GM18519 (cell line): ENCODE results near the gene PATL2.
"Not testable (repeated sequence)": the region's sequence is repeated elsewhere in the genome, so short reads cannot be mapped to it uniquely, and the experiment has no call there.

Experiments used
- ATAC-seq: cut with Tn5 transposase; IDR thresholded peaks from one replicate; pipeline ENCODE4 v1.9.1; 2021; ENCODE audit warnings: mild to moderate bottlenecking, moderate library complexity; ENCODE audit not compliant: unreplicated experiment, low FRiP score

The PATL2 gene

DNA sequence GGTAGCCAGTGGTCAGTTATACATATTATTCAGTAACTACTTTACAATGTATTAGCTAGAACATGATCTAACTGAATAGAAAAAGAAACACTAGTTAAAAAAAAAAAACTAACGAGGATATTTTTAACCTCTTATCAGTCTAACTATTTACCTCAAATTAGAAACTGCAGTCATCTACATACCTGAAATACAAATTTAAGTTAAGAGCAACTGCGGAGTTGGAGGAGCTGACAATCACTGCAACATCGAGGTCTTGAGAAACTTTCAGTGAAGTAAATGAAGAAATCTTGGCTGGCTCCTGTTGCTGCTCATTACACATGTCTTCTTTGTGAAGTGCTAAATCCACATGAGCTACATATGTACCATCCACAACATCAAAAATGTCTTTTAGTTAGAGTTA is 54.2 kb downstream of the PATL2 start:
- no peak for ATAC-seq

DNA sequence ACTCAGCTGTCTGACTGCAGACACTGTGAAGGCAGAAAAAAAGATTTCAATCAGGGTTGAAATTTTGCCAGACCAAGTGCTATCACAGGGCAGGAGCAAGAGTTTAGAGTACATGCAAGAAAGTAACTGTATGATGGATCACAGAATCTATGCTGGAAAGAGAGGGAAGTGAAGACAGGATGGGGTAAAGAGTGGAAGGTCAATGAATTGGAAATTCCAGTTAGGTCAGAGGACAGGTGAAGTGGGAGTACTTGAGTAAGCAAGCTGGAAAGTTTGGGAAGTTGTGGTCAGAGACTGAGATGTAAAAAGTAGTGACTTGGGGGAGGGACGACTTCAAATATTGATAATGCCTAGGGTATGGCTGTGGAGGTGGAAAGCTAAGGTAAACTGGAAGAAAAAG is 54.8 kb downstream of the PATL2 start:
- ATAC-seq, result no peak

DNA sequence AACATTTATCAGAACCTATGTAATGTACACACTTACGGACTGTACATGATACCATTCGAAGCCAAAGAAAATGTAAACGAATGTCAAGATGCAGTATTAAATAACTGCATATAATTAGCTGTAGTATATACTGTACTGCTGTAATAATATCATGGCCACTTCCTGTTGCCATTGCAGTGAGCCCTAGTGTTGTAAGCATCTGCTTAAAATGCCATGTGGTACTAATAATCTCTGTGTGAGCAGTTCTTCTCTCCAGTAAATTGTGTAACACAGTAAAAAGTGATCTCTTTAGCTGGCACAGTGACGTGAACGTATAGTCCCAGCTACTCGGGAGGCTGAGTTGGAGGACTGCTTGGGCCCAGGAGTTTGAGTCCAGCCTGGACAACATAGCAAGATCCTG is 56.3 kb downstream of the PATL2 start:
- no peak for ATAC-seq

DNA sequence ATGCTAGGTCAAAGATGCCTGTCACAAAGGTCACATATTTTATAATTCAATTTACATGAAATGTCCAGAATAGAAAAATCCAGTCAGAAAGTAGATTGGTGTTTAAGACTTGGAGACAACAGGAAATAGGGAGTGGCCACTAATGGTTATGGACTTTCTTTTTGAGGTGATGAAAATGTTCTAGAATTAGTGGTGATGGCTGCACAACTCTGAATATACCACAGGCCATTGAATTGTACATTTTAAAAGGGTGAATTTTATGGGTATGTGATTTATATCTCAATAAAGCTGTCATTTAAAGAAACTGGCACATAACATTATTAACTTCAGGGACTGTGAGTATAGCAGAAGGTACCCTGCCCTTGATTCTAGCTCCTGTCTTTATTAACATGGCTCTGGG is 63.5 kb downstream of the PATL2 start:
- no peak for ATAC-seq

GRCh38 chr15:44647036-44647435 is 64.1 kb downstream of the PATL2 start:
- ATAC-seq, result no peak

GRCh38 chr15:44646460-44646859 is 64.7 kb downstream of the PATL2 start:
- no peak for ATAC-seq

GRCh38 chr15:44641651-44642050 is 69.5 kb downstream of the PATL2 start:
- no peak for ATAC-seq

- ATAC-seq, result no peak
These were observed 74.1 kb downstream of the PATL2 start for GRCh38 chr15:44636976-44637375.

GRCh38 chr15:44633603-44634002 is 77.5 kb downstream of the PATL2 start:
- no peak for ATAC-seq

DNA sequence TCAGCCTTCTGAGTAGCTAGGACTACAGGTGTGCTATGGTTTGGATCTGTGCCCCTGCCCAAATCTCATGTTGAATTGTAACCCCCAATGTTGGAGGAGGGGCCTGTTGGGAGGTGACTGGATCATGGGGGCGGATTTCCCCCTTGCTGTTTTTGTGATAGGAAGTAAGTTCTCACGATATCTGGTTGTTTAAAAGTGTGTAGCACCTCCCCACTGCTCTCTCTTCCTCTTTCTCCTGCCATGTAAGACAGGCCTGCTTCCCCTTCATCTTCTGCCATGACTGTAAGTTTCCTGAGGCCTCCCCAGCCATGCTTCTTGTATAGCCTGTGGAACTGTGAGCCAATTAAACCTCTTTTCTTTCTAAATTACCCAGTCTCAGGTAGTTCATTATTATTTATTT is 85.8 kb downstream of the PATL2 start:
- not testable (repeated sequence) for ATAC-seq

DNA sequence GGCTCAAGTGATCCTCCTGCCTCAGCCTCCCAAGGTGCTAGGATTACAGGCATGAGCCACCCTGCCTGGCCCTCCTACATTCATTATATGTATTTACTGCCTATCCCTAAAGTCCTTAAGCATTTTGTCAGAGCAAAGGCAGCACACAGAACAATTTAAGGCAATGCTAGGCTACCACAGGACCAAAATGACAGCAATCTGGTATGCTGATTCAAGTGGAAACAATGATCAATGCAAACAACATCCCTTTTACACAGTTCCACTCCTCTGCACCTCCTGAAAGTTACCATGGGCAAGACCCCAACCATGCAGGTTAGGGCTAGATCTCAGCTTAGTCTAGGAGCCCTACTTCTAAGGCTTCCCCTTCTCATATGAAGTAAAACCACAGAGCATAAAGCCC is 87.9 kb downstream of the PATL2 start:
- ATAC-seq, result no peak

- no peak for ATAC-seq
These were observed 91.0 kb downstream of the PATL2 start for GRCh38 chr15:44620081-44620480.

- ATAC-seq, result no peak
These were observed 94.1 kb downstream of the PATL2 start for GRCh38 chr15:44616974-44617373.
